ENCODE data around the gene SEMA4D.
"Not testable (repeated sequence)": the region's sequence is repeated elsewhere in the genome, so short reads cannot be mapped to it uniquely, and the experiment has no call there.

GRCh38 chr9:89471796-89472320 lies 26.1 kb downstream of the SEMA4D start:
- not testable (repeated sequence) for TF ChIP-seq POLR2A (IDR thresholded peaks at IDR 0.05; ENCODE audit: low read length); GATA1 (IDR thresholded peaks at IDR 0.05; ENCODE audit: low read depth, low read length)

All from erythroblast (primary cell).